Fibroblast of upper back skin (primary cell): Measurements from ENCODE around the gene KRTAP17-1.

Experiments
- DNase-seq: peaks from one replicate; pipeline ENCODE4 v3.0.0-alpha.2; 2013

Gene KRTAP17-1

GRCh38 chr17:41332239-41332638, 16.7 kb upstream of the KRTAP17-1 start:
- DNase-seq, result no peak

DNA sequence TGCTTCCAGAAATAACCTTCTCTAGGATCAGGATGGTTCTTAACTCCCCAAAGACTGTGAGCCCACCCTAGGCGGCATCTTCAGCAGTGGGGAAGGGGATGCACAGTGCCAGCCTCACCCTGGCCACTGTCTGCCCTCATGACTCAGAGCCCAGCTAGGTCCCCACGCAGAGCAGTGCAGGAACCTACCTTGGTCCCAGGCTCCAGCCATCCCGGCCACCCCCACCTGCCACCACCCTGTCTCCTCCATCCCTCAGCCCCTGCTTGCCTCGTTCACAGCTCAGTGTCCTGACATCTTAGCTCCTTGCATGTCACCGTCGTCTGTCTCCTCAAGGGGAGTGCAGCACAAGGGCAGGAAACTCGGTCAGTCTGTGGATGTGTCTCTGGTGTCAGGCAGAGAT, 16.1 kb upstream of the KRTAP17-1 start:
- DNase-seq, result no peak

GRCh38 chr17:41329279-41329948, 13.9 kb upstream of the KRTAP17-1 start:
- DNase-seq, result peak; percentile 52

DNA sequence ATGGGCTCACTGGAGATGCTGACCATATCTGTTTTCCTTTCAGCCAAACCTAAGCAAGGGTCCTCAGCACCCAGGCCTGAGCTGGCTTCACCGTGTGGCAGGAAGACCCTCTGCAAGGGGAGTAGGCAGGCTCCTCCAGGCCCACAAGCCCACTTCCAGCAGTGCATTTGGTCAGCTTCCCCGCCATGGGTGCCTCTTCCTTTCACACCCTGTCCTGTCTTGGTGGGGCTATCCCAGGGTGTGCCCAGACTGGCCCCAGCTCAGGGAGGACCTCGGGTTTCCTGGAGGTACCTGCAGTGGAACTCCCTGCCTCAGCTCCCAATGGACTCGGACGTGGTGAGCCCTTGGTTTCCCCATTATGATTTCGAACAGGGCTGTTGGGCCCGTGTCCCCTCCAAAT, 12.7 kb upstream of the KRTAP17-1 start:
- DNase-seq, result no peak

DNA sequence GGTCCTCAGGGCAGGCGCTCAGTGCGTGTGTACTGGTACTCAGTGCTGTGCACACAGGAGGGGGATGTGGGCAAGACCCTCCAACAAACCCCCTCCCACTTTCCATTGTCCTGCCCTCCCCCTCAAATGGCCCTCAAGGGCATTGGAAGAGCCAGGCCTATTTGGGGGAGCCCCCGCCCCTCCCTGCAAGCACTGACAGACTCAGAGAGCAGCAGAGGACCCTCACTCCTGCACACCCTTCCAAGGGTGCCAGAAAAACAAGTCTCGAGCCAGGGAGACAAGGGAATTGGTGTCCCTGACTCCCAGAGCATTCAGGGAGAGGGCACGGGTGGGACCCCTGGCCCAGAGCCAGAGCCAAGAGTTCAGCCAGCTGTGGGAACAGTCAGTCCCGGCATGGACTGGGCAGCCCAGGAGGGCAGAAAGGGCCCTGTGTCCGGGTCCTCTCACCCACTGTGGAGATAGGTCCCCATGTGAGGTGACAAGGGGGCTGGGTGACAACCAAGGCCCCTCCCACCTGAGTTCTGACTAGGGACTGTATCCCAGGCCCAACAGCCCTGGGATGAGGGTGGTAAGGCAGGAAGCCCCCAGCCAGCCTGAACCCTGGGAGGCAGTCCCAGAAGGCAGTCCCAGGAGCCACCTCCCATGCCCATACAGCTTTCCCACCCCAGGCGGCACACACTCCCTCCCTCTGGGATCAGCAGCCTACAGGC, 12.1 kb upstream of the KRTAP17-1 start:
- no peak for DNase-seq

DNA sequence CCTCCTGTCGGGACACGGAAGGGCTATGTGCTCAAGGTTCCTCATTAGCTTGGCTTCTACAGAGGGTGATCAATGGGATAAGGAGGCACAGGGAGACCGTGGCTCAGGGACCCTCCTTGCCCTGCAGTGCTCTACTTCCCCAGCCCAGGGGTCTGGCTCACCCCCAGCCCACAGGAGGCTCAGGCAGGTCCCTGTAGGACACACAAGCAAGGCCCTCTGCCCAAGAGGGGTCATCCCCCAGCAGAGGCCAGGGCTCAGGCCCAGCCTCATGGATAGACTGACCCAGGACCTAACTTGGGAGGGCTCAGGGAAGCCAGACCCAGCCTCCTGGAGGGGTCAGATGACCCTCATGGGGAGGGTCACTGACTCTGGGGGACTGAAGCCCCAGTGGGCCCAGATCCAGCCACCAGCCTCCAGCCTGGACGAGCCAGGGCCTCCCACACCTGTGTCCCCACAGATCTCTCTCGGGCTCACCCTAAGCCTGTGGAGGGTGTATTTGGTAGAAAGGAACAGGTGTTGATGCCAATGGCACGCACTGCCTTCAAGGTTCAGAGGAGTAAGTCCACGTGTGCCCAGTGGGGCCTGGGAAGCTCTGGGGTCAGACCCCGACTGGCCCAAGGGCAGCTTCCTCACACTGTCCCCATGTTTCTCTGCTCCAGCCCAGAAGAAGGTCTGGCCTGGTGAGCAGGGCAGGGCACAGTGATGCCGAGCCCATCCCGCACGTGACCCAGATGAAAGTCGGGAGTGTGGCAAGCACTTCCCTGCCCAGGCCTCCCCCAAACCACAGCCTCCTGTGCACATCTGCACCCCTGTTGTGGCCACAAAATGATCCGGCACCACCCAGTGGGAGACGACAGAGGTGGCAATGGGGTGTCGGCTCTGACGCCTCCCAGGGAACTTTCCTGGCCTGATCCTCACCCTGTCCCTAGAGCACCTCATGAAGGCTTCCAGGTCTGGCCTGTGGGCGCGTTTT, 10.9 kb upstream of the KRTAP17-1 start:
- no peak for DNase-seq

DNA sequence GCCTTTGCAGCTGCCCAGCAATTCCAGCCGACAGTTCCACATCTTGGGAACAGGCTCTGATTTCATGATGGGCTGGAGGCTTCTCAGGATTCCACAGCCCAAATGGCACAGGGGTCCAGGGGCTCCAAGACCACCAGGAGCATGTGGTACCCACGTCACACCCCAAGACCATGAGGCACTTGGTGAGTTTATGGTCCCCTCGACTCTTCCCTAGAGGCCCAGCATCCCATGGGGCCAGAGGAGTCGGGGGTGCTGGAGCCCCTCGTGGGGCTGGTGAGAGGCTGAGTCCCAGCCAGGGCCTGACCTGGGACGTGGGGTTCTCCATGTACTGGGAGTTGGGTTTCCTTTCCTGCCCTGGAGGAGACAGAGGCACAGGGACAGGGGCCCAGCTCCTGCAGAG, 10.1 kb upstream of the KRTAP17-1 start:
- DNase-seq, result no peak

DNA sequence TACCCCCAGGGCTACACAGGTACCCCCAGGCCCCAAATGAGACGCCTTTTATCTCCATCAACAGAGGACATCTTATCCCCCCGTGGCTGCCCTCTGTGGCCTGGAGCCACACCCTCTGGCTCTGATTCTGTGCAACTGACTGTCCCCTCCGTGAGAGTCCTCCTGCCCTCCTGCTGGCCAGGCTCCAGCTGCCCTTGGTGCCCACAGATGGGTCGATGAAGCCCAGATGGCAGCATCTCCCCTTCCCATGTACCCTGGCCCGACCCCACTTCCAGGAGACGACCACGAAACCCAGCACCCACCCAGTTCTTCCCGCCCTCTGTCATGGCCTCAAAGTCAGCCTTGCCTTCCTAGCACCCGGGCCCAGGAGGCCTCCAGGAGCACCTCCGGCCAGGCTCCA, 9.6 kb upstream of the KRTAP17-1 start:
- DNase-seq, result no peak

DNA sequence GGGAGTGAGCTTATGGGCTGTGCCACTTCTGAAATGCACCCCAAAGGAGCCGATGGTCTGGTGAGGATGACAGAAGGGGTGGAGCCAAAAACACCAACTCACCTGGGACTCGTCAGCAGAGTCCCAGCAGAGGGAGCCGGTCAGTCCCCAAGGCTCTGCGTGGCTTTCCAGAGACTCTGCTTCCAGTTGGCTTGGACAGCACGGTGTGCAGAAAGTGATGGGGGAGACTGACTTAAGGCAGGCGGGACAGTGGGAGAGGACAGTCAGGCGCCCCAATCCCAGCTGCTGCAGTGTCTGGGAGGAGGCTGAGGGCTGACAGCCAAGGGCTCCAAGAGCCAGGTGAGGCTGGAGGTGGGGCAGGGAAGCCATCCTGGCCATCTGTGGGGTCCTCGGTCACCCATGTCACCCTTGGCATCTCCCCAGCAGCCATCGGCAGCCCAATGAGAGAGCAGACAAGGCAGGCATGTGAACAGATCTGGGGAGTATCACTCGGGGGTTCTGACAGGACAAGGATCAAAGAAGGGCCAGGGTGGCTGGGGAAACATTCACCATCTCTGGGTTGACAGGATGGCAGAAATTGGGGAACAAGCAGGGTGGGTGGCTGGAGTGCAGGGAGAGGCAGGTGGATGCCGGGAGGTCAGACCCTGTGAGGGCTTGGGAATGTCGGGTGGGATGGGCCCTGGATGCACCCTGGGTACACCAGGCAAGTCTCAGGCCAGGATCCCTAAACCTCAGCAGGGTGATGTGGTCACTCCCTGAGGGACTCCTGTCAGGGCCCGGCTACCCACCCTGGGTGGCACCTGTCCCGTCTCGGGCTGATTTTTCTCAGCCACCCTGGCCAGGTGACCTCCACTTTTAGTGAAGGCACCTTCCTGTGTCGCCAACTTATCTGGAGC, 8.9 kb upstream of the KRTAP17-1 start:
- DNase-seq, result no peak

GRCh38 chr17:41322903-41323895, 7.7 kb upstream of the KRTAP17-1 start:
- DNase-seq, result no peak

DNA sequence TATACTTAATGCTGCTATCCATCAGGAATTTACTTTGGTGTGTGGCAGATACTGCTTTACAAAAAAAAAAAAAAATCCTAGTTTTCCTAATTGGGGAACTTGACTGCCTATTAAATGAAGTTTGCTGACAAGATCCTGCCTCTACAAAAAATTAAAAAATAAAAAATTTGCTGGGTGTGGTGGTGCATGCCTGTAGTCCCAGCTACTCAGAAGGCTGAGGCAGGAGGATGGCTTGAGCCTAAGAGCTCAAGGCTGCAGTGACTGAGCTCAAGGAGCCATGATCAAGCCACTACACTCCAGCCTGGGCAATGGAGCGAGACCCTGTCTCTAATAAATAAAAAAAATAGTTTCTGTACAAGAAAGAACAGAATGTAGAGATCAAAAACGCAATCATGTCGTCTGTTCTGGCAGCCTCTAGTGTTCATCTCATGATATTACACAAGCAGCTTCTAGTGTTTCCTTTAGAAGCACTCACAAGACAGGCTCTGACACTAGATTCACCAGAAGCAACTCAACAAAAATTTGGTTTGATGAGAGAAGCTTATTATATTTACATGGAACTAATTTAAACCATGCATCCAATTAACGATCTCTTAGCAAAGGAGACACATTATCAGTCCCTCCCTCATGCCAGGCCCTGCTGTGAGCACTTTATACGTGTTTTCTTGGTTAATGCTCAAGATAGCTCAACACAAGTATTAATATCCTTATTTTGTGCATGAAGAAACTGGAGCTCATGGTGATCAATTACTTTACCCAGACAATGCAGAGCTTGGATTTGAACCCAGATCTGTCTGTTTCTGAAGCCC, 6.8 kb upstream of the KRTAP17-1 start:
- peak; percentile 73 for DNase-seq

DNA sequence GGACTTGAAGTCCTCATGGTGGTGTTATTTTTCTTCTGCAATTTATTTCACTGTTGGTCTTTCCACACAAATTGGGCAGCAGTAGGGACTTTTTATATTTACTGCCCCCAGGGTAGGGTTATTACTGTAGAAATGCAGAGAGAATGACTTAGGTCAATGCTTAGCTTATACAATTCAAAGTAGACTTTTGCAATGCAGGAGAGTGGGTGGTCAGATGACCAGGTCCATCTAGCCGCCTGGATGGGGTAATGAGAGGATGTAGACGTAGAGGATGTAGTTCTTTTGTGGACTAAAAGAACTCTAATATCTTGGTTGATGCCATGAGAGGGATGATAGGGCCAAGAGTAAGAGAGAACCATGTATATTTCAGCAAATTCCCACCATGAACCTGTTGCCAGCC, 2.7 kb upstream of the KRTAP17-1 start:
- no peak for DNase-seq

DNA sequence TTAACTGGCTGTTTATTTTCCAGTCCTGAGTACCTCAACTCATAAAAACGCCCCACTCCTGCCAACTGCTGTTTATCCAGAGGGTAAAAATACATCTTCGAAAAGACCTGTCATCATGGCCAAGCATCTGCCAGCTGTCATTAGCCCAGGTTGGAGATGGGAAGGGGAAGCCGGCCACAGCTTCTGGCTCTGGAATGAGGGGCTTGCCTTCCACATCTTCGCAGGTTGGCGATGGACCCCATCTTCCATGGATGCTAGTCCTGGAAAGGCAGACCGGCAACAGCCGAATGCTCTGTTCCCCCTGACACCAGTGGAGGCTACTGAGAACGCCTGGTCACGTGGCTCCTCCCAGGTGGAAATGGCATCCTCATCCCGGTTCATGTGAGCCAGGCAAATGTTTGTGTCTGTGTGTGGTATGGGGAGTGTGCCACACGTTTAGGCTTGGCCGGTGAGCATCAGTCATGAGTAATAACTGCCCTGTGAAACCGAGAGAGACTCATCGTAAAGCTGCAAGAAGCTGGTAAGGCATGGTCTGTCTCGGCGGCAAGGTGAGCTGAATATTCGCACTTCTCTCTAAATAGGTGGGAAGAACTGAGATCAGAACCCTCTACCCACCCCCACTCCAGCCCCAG, 420 bp upstream of the KRTAP17-1 start:
- no peak for DNase-seq

DNA sequence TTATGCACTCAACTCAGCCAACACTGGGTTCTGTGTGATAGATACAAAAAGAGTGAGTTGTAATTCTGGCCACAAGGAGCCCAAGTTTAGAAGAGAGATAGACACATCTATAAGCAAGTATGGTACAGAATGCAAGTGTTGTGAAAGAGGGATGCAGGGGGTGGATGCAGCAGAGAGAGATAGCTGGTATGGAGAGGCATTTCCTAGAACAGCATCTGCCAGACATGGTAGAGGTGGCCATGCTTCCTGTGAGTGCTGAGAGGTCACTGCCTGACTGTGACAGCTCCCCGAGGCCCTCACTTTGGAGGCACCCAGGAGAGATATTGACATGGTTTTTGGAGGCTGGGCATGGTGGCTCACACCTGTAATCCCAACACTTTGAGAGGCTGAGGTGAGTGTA, 4.4 kb downstream of the KRTAP17-1 start:
- DNase-seq, result no peak

- no peak for DNase-seq
These were observed 6.6 kb downstream of the KRTAP17-1 start, which contains the start of gene KRTAP16-1 for GRCh38 chr17:41308918-41309359. Gene KRTAP16-1 (minus strand): TSS chr17:41309309. CDS start chr17:41309253, 56 bp downstream.

- no peak for DNase-seq
These were observed 7.1 kb downstream of the KRTAP17-1 start for GRCh38 chr17:41308251-41308917.

- DNase-seq, result peak; percentile 28
These were observed 7.9 kb downstream of the KRTAP17-1 start for GRCh38 chr17:41307647-41308046.

DNA sequence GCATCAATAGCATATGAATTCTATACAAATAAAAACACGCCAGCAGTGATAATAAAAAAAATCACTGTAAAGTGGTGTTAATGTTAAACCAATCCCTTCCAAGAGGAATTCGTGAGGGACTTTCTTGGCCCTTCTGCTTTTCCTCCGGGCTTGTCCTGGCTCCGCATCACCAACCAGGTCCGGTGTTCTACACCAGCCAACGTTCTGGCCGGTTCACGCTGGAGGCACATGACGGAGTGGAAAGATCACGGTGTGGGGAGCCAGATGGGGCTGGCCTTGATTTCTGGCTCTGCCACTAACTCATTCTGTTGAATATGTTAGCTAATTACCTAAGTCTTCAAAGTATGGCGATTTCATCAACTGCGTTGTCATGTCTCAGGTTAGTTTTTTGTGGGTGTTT, 11.4 kb downstream of the KRTAP17-1 start:
- no peak for DNase-seq

GRCh38 chr17:41302981-41303380, 12.5 kb downstream of the KRTAP17-1 start:
- no peak for DNase-seq
